ENCODE data around the gene ERBB4.

- TF ChIP-seq CTCF (IDR thresholded peaks at IDR 0.05 in 4 of 5, conservative IDR thresholded peaks at IDR 0.05 in 1 of 5) (no peak), POLR2A (IDR thresholded peaks at IDR 0.05) (no peak)
Observed at GRCh38 chr2:211609127-211609526, 929.5 kb downstream of the ERBB4 start.

All from gastrocnemius medialis (tissue), 4 donors.